Measurements from ENCODE around the gene SUSD4.
"Not testable (repeated sequence)": the region's sequence is repeated elsewhere in the genome, so short reads cannot be mapped to it uniquely, and the experiment has no call there.

The SUSD4 gene

GRCh38 chr1:223257856-223258550 is 106.0 kb downstream of the SUSD4 start:
- in situ Hi-C loops (cut with MboI; ENCODE audit: low sequenced_read_pairs) = no loop called here

GRCh38 chr1:223256034-223256433 is 107.9 kb downstream of the SUSD4 start:
- in situ Hi-C loops (cut with MboI; ENCODE audit: low sequenced_read_pairs) = no loop called here

GRCh38 chr1:223253916-223254315 is 110.1 kb downstream of the SUSD4 start:
- in situ Hi-C loops (cut with MboI; ENCODE audit: low sequenced_read_pairs) = no loop called here

GRCh38 chr1:223251387-223251786 is 112.6 kb downstream of the SUSD4 start:
- in situ Hi-C loops (cut with MboI; ENCODE audit: low sequenced_read_pairs) = not testable (repeated sequence)

- in situ Hi-C loops (cut with MboI; ENCODE audit: low sequenced_read_pairs) = no loop called here
Measured at GRCh38 chr1:223250632-223251015, 113.4 kb downstream of the SUSD4 start.

GRCh38 chr1:223249854-223250631 is 113.9 kb downstream of the SUSD4 start:
- in situ Hi-C loops (cut with MboI; ENCODE audit: low sequenced_read_pairs) = no loop called here

GRCh38 chr1:223248770-223249140 is 115.2 kb downstream of the SUSD4 start:
- in situ Hi-C loops (cut with MboI; ENCODE audit: low sequenced_read_pairs) = no loop called here

GRCh38 chr1:223248001-223248769 is 115.8 kb downstream of the SUSD4 start:
- in situ Hi-C loops (cut with MboI; ENCODE audit: low sequenced_read_pairs) = no loop called here

- in situ Hi-C loops (cut with MboI; ENCODE audit: low sequenced_read_pairs) = no loop called here
Measured at GRCh38 chr1:223246476-223247112, 117.4 kb downstream of the SUSD4 start.

GRCh38 chr1:223245983-223246382 is 118.0 kb downstream of the SUSD4 start:
- in situ Hi-C loops (cut with MboI; ENCODE audit: low sequenced_read_pairs) = no loop called here

- in situ Hi-C loops (cut with MboI; ENCODE audit: low sequenced_read_pairs) = no loop called here
Measured at GRCh38 chr1:223245411-223245810, 118.6 kb downstream of the SUSD4 start.

GRCh38 chr1:223244366-223245103 is 119.4 kb downstream of the SUSD4 start:
- in situ Hi-C loops (cut with MboI; ENCODE audit: low sequenced_read_pairs) = no loop called here

GRCh38 chr1:223243441-223244050 is 120.4 kb downstream of the SUSD4 start:
- in situ Hi-C loops (cut with MboI; ENCODE audit: low sequenced_read_pairs) = no loop called here

GRCh38 chr1:223242971-223243370 is 121.0 kb downstream of the SUSD4 start:
- in situ Hi-C loops (cut with MboI; ENCODE audit: low sequenced_read_pairs) = no loop called here

GRCh38 chr1:223242382-223242955 is 121.5 kb downstream of the SUSD4 start:
- in situ Hi-C loops (cut with MboI; ENCODE audit: low sequenced_read_pairs) = no loop called here

- in situ Hi-C loops (cut with MboI; ENCODE audit: low sequenced_read_pairs) = no loop called here
Measured at GRCh38 chr1:223240122-223240521, 123.9 kb downstream of the SUSD4 start.

- in situ Hi-C loops (cut with MboI; ENCODE audit: low sequenced_read_pairs) = no loop called here
Measured at GRCh38 chr1:223235091-223235490, 128.9 kb downstream of the SUSD4 start.

GRCh38 chr1:223234534-223234933 is 129.4 kb downstream of the SUSD4 start:
- in situ Hi-C loops (cut with MboI; ENCODE audit: low sequenced_read_pairs) = no loop called here

GRCh38 chr1:223234170-223234514 is 129.8 kb downstream of the SUSD4 start:
- in situ Hi-C loops (cut with MboI; ENCODE audit: low sequenced_read_pairs) = no loop called here
